GM18517 (cell line): ENCODE measurements around the gene HOXD8.

Source experiments
- ATAC-seq: cut with Tn5 transposase; IDR thresholded peaks from one replicate; pipeline ENCODE4 v1.9.1; 2021; ENCODE audit warnings: mild to moderate bottlenecking, moderate library complexity; ENCODE audit not compliant: unreplicated experiment

HOXD8 gene

GRCh38 chr2:176157499-176158185 is 28.1 kb downstream of the HOXD8 start:
- no peak for ATAC-seq

DNA sequence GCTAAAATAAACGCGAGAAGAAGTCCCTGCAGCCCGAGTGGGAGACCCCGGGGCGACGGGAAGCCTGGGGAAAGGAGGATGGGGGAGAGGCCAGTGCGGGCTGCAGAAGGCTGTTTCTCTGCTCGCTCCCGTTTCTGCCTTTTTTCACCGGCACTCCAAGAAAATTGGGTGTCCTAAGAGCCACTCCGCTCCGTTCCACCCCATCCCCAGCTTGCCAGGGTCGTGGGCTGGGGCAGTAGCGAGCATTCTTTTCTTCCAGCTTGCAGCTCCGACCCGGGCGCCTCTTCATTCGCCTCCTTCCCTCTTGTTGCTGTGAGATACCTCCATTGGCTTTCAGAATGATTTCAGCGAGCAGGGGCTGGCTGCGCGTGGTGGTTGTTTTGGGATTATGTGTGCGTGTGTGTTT is 28.7 kb downstream of the HOXD8 start:
- no peak for ATAC-seq

DNA sequence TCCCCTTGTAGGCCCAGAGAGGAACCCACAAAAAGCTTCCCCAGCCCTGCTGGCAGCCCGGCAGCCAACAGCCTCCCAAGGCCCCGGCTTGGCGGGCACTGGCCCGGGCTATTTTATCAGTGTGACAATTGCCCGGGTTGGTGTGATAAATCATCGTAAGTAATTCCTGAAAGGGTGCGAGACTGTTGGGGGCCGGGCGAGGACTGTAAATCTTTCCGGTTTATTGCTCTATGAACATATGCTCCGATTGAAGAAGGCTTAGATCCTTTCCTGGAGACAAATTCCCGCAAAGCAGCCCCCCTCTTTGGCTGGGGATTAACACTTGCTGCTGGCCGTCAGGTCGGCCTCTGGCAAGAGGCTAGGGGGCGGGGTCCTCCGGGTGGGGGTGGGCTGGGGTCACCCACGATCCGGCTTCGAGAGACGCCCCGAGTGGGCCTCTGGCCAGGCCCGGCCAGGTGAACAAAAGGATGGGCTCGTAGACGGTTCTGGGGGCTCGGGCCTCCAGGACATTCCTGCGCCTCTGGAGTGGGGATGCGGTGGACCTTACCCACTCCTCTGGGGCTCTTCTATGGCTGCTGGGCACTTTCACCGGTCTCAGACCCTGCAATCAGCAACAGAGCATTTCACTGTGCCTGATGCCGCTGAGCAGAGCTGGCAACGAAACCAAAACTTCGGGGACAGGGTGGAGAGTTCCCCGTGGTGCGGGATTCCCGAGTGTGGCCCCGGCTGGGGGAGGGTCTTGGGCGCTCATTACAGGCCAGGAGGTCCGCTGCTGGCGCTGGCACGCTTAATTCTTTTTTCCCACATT is 29.6 kb downstream of the HOXD8 start:
- no peak for ATAC-seq

DNA sequence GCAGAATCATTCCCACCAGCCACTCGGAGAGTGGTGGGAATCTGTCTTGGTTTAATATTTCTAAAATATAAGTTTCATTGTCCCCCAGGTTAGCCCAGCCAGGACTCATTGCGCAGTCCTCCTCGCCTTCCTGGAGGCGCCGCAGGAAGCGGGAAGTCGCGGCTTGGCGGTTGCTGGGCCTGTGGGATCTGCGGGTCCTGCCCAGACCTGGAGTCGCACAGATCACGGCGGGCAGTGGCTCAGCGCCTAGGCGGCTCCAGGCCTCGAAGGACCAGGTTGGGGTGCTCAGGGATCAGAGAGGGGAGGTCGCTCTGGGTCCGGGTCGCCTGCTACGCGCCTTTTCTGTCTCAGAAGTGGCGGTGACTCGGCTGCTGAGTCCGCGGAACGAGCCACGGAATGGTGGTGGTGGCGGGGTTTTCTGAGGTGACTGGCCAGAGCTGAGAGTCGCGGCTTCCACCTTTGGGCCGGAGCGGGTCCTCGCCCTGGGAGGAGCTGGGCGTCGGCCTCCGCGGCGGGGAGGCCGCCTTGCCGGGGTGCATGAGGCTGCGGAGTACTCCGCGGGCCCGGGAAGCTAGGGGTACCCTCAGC is 30.3 kb downstream of the HOXD8 start:
- no peak for ATAC-seq

- no peak for ATAC-seq
Observed at GRCh38 chr2:176160251-176160985, 30.9 kb downstream of the HOXD8 start.

- ATAC-seq = no peak
Observed at GRCh38 chr2:176160986-176161824, 31.7 kb downstream of the HOXD8 start.

DNA sequence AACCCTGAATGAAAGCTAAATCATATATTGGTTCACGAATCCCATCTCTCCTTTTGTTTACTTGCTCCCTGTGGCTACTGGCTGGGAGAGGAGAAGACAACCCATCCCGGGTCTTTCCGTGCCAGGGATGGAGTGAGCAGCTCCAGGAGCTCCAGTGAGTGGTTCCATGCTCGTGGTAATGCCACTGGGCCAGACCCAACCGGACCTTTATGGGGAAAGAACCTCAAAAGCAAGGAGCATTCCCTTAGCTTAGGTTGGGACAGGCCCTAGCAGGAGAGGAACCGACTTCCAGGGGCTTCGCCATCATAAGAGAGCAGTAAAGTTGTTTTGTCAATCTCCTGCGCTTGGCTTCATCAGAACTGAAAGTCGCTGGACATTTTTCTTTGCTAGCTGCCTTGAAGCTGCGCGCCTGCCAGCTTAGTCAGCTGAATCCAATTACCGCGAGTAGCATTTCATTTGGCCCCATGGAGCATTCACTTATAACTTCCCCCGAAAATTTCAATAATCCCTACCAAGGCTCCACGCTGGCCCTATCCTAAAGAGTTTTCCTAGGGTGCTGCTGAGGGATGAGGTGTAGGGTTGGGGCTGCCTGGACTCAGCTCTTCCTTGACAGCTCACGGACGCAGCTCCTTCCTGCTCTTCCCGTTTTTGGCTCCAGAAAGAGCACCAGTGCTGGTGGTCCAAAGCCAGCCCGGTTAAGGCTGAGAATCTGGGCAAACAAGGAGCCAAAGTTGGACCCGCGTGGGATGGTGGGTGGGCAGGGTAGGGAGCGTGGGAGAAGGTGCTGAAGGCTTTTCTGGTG is 32.5 kb downstream of the HOXD8 start:
- no peak for ATAC-seq

DNA sequence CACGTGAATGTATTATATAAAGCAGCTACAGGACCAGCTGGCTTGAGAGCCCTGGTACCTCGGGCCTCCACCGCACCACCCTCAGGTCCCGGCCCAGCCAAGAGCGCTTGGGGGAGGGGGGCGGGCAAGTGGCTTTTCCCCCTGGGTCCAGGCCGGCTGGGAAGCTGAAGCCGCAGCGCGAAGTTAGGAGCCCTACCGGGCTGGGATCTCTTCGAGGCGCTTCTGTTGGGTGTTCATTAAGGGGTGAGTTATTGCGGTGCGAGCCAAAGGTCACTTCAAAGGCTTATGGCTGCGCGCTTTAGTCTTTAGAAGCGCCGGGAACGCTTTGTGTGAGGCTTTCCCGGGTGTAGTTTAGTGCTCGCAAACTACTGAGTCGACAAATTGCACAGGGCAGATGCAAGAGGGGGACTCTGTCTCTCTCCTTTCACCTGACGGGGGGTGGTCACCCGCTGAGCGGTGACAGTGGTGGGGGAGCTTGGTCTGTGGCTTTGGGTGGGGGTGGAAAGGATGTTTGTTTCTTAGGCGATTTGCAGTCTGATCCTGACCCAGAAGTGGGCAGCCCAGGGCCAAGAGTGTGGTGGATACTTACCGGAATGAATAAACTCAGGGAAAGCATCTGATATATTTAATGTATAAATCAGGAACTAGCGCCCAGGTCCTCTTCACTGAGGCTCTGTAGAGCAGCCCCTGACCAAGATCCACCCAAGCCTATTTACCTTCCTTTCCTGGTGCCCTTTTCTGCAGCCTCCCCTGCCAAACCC is 33.6 kb downstream of the HOXD8 start:
- no peak for ATAC-seq

GRCh38 chr2:176163672-176164056 is 34.2 kb downstream of the HOXD8 start:
- ATAC-seq = no peak

GRCh38 chr2:176164201-176164600 is 34.7 kb downstream of the HOXD8 start:
- no peak for ATAC-seq

- no peak for ATAC-seq
Observed at GRCh38 chr2:176164611-176165369, 35.3 kb downstream of the HOXD8 start.

- ATAC-seq = no peak
Observed at GRCh38 chr2:176165370-176166050, 36.0 kb downstream of the HOXD8 start.

- ATAC-seq = no peak
Observed at GRCh38 chr2:176166272-176166671, 36.8 kb downstream of the HOXD8 start.

DNA sequence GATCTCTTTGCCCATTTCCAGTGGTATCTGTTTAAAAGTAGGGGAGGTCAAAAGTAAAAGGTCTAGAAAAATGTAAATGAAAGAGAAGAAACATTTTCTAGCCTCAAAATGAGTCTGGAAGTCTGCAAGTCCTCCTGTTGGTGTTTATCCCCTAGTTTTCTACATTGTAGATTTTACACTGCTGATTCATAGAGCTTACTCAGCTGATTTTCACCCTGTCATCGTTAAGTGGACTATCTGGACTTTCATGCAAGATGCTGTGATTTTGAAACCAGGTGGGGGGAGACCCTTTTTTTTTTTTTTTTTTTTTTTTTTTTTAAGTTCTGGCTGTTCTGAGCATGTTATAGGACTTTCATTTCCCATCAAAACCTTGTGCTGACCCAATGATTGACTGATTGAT is 37.9 kb downstream of the HOXD8 start:
- no peak for ATAC-seq

DNA sequence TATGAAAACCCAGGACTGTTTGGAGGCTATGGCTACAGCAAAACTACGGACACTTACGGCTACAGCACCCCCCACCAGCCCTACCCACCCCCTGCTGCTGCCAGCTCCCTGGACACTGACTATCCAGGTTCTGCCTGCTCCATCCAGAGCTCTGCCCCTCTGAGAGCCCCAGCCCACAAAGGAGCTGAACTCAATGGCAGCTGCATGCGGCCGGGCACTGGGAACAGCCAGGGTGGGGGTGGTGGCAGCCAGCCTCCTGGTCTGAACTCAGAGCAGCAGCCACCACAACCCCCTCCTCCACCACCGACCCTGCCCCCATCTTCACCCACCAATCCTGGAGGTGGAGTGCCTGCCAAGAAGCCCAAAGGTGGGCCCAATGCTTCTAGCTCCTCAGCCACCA is 39.7 kb downstream of the HOXD8 start:
- ATAC-seq = no peak

DNA sequence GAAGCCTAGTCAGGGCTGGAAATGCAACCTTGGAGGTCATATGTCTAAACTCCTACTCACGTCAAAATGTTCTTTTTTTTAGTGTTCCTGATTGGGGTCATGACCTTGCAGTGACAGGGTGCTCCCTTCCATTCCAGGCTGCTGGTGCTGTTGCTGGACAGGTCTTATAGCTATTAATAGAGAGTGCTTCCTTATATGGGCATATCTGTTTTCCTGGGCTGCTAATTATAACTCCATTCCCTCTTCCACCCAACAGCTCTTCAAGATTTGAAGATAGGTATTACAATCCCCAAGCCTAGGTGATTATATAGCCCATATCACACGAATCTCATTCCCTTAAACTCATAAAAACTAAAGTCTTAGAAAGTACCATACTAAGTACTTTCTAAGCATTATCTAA is 40.2 kb downstream of the HOXD8 start:
- ATAC-seq = no peak

GRCh38 chr2:176170602-176171305 is 41.2 kb downstream of the HOXD8 start:
- ATAC-seq = no peak
